ENCODE results near the gene BDKRB2.

Gene BDKRB2

DNA sequence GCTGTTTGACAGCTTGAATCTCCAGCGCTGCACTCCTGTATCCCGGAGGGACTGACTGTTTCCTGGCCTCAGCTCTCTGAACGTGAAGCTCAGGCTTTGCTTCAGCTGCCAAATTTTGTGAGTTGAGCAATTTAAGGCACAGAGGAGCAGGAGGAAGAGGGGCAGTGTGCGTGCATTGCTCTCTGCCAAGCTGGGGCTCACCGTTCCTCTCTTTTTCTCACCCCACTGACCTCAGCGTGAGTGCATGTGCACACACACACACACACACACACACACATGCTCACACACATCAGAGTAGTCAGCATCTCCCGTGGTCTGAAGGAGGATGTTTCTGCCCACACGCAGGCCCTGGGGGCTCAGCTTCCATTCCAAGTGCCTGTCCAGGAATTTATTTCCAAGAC is 27.8 kb upstream of the BDKRB2 start:
- DNase-seq, result no peak

DNA sequence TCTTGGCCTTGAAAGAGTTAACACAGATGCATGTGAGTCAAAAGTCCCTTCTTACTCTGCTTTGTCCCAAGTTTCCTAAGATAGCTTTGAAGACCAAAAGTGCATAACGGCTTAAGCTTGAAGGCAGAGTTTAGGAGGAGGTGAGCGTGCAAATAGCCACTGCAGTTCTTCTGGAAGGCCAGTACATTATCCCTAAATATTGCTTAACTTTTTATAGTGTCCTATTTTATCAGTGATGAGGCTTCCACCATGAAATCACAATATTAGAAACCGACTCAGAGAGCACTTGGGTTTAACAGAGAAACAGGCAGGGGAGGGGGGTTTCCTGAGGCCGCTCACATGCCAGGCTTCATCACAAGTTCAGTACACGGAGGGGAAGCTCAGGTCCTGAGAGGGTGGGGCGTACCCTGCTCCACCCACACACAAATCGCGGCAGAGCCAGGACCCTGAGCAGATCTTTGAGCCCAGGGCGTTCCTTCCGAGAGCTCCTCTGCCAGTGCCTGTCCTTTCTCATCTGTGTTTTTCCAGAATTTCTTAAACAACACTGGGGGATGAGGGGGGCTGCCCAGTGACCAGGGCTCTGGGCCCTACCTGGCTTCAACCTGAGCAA is 26.8 kb upstream of the BDKRB2 start:
- no peak for DNase-seq

DNA sequence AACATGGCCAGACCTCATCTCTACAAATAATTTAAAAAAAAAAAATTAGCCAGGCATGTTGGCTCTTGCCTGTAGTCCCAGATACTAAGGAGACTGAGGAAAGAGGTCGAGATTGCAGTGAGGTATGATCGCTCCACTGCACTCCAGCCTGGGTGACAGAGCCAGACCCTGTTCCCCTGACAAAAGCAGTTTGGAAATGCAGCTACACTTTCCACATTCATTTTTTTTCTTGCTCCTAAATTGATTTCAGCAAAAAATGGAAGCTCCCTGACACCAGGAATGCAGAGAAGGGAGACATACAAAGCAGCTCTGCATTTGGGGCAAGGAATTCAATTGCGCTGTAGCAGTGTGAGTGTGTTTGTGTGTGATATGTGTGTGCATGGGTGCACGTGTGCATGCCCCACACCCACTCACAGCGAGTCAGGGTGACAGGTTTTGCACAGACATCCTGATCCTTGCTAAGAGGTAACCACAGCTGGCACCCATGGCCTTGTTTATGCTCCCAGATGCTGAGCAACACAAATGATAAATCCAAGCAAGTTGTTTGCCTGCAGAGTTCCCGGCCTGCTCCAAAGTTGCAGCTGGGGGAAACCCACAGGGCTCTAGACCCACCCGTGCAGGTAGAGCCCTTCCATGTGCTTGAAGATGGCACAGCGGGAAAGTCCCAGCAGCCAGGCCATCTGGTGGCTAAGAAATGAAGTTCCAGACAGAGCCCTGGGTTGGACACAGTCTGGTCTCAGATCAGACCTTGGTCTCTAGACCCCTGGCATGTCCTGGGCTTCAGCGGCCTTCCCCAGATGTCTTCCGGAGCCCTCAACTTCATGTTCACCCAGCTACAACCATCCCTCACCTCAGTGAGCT is 25.9 kb upstream of the BDKRB2 start:
- no peak for DNase-seq

DNA sequence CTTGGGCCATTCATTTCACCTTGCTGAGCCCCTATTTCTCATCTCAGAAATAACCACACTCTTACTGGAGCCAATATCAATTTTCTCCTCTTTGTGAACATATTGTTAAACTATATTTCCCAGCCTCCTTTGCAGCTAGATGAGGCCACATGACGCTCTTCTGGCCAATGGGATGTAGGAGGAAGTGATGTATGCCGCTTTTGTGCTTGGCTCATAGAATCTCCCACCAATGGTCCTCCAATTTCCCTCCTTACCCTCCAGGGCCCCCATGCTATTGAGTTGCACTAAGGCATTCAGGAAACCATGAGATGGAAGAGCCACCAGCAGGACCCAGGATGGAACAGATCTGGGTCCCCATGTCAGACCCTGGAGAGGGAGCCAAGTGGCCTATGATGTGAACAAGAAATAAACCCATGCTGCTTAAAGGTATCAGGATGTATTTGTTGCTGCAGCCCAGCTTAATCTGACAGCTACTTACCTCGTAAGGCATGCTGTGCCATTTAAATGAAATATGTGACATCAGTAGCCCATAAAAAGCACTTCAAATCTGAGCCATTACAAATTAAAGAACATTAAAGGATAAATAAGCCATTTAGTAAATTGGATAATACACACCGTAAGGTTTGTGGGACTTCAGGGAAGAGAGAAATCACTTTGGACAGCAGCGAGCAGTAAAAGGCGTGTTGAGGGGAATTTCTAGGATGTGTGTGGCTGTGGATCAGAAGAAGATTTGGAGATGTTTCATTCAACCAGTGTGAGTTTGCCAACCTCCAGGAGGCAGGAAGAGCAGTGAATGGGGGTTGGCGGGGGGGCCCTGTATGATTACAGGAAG is 24.4 kb upstream of the BDKRB2 start:
- no peak for DNase-seq

DNA sequence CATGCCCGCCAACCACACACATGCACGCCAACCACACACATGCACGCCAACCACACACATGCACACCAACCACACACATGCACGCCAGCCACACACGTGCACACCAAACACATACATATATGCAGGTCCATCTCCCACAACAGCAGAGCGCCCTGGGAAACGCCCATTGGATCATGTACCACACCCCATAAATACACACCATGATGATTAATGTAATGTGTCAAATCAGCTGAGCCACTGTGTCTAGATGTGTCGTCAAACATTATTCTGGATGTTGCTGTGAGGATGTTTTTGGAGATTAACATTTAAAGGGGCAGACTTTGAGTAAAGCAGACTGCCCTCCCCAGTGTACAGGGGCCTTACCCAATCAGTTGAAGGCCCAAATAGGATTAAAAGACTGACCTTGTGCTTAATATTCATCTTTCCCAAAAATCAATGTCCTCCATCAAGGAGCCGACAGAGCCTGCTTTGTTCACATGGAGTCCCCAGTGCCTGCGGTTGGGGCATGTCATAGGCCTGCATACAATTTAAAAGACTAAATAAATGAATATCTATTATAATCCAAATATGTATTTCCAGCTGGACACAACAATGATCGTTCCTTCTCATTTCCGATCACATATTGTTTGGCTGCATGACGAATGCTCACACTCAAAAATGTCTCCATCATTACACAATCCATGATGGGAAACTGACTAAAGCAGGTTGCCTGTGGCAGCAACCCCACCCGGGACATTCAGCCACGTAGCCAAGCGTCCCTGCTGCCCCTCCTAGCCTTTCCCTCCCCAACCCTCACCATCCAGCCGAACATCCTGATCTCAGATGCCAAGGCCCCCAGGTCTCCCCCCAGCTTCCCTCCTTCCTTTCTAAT is 23.2 kb upstream of the BDKRB2 start:
- DNase-seq, result no peak

DNA sequence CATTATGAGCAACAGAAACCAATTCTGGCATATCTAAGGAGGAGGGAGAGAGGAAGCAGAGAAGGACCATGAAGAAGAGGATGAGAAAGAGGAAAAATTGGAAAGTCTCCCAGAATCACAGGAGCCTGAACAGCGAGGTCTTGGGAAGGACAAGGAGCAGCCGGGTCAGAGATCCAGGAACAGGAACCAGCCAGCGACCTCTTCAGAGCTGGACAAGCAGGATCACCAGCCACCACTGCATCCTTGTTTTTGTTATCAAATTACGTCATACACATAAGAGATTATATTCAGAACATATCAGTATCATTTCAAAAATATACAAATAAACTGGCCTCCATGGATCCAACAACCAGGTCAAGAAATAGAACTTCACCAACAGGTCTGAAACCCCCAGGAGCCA is 22.1 kb upstream of the BDKRB2 start:
- DNase-seq, result no peak

DNA sequence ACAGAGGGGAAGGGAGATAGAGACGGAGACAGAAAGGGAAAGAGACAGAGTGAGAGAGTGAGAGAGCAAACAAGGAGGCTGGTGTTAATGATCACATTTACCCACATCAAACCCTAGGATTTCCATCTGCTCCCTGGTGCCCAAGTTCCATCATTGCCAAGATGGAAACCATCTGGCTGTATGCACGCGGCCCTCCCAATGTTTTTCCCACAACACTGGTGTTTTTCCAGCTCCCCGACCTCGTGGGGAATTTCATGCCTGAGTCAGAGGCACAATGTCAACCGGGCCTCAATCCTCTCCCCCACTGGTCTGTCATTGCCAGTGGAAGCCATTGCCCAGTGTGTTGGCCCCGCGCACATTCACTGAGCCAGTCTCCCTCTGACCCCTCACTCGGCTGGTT is 19.9 kb upstream of the BDKRB2 start:
- DNase-seq, result no peak

DNA sequence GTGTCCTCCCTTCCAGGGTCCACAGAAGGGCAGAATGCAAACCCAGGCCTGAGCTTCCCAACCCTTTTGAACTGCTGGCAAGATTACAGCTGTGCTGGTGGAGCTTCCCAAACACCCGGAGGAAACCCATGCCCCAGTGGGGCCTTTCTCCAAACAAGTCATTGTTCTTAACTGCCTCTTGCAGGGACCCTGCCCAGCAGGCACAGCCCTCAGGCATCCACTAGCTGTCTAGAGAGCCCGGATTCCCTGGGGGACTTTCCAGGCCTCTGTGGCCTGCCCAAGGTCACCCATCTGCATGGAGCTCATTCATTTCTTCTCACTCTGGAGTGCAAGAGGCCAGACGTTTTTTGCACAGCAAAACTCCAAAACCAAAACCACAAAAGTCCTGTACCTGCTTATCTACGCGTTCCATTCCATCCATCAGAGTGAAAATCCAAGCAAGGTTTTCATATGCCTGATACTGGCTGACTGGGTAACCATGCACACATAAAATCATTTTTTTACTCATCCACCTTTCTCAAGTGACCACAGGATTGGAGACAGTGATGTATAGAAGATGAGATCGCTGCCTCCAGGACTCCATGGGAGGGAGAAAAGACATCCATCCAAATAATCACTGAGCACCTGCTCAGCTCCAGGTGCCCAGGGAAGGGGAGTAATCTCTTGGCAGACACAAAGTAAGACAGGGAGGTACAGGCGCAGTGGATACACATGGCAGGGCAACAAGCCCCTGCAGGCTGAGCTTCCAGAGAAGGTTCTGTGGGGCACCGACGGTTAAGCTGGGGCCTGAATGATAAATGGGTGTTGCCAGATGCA is 17.2 kb upstream of the BDKRB2 start:
- DNase-seq, result no peak

DNA sequence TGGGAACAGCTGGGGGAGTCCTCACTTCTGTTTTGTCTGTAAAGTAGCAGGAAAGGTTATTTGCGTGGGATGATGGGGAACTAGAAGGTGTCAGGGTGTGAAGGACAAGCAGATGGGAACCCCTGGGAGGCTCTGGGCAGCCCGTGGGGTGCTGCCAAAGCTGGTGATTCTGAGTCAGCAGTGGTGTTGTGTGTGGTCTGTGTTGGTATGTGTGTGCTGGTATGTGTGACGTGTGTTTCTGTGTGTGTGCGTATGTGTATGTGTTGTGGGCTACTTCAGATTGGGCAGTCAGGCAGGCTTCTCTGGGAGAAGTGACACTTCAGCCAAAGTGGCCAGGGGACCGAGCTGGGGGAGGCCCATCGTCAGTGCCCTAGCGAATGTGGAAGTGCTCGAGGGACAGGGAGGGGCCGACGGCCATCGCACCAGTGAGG is 15.3 kb upstream of the BDKRB2 start:
- DNase-seq, result no peak

DNA sequence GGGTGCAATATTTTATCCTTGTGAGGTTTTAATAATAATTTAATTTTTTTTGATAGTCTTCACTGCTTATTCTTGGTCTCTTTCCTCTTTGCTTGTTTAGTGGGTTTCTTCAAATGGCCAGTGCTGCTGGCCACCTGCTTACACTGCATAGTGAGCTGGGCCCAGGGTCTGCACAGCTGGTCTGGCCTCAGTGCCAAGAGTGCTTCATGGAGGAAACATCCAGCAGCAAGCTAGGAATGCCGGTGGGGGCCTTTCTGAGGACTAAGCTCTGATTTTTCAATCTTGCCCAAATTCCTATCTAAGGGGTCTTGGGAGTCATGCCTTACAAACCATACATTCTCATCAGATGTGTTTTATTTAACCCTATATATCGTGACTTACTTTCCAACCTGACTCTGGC is 13.3 kb upstream of the BDKRB2 start:
- DNase-seq, result no peak

DNA sequence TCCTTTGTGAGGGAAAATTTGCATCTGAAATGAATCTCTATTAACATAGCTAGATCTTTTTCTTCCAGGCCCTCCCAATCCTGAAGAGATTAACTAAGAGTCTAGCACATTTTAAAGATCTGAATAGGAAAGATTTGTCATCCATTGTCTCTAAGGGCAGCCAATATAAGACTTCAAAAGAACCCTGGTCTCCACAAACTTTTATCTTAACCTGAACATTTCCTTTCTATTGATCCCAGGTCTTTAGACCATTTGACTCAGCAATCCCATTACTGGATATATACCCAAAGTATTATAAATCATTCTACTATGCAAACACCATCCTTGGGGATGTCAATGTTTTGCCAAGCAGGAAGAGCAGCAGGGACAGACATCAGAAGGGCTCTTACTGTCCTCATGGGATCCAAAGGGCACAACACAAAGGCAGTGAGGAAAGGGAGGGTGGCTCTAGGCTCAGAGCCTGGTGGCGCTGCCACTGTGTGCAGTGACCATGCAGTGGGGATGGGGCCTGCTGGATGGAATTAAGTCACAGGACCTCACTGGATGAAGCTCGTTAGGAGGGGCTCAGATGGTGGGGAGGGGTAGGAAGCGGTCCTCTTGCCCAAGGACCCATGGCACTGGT is 12.7 kb upstream of the BDKRB2 start:
- DNase-seq, result no peak

DNA sequence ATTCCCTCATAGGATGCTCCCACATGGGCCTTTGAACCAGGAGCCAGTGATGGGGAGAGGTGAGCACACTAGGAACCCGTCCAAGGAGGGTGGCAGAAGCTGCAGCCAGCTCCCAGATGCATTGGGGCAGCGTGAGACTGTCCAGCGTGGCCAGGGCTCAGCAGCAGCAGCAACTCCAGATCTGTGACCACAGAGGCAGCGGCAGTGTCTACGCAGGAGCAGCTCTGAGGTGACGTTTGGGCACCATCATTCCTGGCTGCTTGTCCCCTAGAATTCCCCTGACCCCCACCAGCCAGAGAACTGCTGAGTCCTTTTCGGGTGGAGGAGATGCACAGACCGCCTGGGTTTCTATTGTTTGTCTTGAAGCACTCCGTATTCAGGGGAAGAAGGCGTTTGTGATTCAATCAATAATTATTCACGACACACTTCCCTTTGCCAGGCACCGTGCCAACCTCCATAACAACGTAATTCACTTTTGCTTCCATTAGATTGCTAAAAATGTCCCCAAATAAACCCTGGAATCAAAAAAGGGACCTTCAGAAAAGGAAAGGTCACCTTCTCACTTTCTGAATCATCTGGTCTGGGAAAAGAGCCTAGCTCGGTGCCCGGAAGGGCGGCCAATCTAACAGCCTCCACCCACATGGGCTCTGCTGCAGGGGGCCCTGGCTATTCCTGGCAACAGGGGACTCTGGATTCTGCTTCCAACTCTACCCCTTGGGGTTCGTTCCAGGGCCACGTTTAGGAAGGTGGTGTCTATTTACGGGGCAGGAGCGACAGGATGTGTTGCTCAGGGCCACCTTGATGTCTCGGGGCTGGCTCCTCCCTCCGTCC is 11.4 kb upstream of the BDKRB2 start:
- no peak for DNase-seq

DNA sequence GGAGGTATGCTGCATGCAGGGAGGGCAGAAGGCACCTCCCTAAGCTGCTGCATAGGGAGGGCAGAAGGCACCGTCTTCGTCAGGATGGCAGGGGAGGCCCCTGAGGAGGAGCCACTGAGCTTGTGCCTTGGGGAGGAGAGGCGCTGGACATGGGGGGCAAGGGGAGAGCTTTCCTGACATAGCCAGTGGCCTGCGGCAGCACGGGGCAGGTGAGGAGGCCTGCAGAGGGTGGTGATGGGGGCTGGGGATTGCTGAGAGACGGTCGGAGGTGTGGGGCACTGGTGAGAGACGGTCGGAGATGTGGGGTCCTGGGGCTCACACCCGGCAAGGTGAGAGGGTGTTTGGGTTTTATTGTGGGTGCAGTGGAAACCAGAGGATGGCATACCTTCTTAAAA is 10.4 kb upstream of the BDKRB2 start:
- DNase-seq, result no peak

DNA sequence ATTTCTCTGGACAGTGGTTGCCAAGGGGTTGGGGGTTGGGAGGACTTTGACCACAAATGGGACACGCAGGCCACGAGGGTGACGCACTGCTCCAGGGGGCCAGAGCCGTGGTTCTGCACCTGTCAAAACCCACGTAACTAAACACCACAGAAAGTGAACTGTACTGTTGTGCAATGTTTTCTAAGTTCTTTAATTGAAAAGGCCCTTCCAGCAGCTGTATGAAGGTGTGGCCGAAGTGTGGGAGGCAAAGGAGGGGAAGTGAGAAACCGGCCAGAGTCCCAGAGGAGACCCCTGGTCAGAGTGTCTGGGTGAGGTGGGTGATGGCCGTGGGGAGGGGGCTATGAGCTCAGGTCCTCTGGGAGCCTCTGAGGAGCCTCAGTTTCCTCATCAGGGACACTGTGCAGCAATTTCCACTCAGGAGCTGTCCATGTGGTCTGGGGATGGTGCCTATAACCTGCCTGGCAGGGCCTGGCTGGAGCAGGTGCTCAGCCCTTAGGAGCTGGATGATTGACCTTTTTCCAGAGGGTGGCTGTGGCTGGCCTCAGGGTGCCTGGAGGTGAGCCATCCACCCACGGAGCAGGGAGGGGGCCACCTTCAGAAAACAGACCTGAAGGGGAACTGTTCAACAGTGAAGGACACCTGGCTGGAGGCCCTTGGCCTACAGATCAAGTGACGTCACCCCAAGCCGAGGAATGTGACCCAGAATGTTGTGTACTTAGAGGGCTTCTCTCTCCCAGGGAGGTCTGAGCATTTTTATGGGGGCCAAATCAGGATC is 9.8 kb upstream of the BDKRB2 start:
- DNase-seq, result no peak

DNA sequence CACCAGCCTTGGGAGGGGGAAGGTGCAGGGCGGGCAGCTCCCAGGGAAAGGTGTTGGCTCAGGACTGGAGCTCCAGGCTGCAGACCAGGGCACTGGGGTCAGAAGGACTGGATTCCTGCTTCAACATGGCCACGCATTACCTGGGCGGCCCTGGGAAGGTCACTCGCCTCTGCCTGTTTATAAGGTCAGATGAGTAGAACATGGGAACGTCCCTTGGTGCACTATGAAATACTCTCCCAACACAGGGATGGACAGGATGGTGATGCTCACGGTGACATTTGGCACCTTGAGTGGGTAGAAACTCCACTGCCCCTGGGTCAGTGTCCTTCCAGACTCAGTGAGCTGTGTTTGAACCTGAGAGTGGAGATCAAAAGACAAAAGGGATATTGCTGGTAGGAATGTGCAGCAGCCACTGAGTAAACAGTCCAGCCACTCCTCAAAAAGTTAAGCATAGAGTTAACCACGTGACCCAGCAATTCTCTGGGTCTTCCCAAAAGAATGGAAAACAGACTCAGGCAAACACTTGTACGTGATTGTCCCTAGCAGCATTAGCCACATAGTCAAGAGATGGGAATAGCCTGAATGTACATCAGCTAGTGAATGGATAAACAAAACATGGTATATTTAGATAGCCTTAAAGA is 9.1 kb upstream of the BDKRB2 start:
- DNase-seq, result no peak

DNA sequence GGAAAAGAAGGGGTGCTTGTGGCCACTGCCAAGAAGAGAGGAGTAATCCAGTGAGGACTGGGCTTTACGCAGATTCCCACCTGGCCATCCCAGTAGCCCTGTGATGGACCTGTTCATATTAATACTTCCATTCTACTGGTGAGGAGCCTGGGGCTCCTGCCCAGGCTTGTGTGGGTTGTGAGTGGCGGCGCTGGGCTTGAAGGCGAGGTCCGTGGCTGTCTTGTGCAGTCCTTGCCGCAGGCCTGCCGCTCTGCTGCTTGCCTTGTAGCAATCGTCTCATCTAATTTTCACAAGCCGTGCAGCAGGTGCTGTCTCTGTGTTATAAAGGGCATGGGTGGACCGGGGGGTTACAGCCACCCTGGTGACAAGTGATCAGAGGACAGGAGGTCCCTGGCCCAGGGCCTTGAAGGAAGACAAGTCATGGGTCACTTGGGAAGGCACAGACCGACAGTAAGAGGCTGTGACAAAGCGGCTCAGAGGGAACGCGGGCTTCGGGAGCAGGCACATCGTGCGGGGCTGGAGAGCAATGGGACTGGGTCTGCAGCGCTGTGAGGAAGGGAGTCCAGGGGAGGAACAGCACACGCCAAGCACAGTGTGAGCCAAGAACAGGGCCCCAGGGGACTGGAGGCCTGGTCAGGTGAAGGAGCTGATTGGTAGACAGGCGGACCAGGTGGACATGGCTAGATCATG is 7.3 kb upstream of the BDKRB2 start:
- no peak for DNase-seq

DNA sequence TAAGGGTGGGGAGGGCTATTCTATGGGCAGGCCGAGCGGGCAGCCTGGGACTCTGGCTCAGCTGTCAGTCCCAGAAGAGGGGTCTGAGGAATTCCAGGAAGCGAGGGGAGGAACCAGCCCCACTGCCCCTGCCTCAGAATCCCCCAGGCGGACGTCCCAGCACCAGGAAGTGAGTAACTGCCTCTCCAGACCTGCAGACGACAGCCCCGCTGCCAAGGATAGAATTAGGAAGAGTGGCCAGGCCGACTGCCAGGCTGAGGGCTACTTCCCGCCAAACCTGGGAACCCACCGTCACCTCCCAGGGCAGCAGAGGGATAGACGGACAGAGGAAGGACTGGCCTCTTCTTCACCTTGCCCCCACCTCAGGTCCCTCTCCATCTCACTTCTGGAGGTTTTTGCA is 6.7 kb upstream of the BDKRB2 start:
- no peak for DNase-seq

DNA sequence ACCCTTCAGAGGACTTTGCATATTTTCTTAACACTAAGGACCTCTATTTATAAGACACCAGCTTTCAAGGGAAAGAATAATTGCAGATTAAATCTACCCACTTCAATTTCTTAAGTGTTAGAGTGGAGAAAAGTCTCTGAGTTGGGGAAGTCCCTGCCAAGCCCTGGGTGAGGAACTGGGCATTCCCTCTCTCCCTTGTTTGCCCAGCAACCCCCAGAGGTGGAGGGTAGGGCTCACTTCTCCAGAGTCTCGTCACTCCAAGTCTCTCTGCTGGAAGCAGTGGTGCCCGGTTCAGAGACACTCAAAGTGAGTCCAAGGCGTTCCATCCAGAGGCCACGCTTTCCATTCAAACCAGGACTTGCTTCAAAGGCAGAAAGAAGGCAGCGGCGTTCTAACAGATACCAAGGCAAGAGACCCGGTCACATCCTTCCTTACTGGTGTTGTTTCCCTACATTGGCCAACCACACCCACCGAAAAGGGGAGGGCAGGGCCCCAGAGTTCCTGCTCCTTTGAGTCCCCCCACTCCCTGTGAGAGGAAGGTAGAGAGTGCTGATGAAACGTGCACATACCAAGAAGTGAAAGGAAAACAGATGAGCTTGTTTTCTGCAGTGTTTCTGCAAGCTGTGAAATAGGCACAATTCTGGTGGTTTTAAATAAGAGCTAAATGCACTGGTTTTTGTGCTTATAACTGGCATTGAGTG is 6.1 kb upstream of the BDKRB2 start:
- no peak for DNase-seq
